MM.1S (cell line): Measurements from ENCODE around the gene ATAD3A.
"Not testable (repeated sequence)": the region's sequence is repeated elsewhere in the genome, so short reads cannot be mapped to it uniquely, and the experiment has no call there.

Source experiments
- DNase-seq: peaks from one replicate; pipeline ENCODE4 v3.0.0-alpha.2; 2015
- H2AFZ ChIP-seq: fragments of 300-600 bp; sonication (generic); 2 replicates; pipeline ENCODE4 v1.6.0; 2016; ENCODE audit warnings: antibody characterized with exemption, low read length
- H3F3A ChIP-seq: fragments of 300-600 bp; sonication (generic); 2 replicates; pipeline ENCODE4 v1.6.1; 2016; ENCODE audit warnings: mild to moderate bottlenecking, antibody characterized with exemption, low read length, moderate library complexity, mixed read lengths; ENCODE audit not compliant: insufficient read depth
- H3K27ac ChIP-seq: fragments of 300-600 bp; sonication (generic); 2 replicates; pipeline ENCODE4 v1.5.1; 2016; ENCODE audit warnings: mild to moderate bottlenecking, low read length
- H3K27me3 ChIP-seq: fragments of 300-600 bp; sonication (generic); replicated peaks from 2 replicates; pipeline ENCODE4 v1.6.0; 2016; ENCODE audit warnings: low read length; ENCODE audit not compliant: insufficient read depth
- H3K36me3 ChIP-seq: fragments of 300-600 bp; sonication (generic); replicated peaks from 2 replicates; pipeline ENCODE4 v1.6.1; 2016; ENCODE audit warnings: mild to moderate bottlenecking, low read length, mixed read lengths; ENCODE audit not compliant: insufficient read depth
- H3K4me1 ChIP-seq: fragments of 300-600 bp; sonication (generic); 2 replicates; pipeline ENCODE4 v1.6.1; 2016; ENCODE audit warnings: low read length, mixed read lengths
- H3K4me2 ChIP-seq: fragments of 300-600 bp; sonication (generic); 2 replicates; pipeline ENCODE4 v1.6.0; 2016; ENCODE audit warnings: low read depth, low read length
- H3K4me3 ChIP-seq: fragments of 300-600 bp; sonication (generic); 2 replicates; pipeline ENCODE4 v1.5.1; 2016; ENCODE audit warnings: low read length, mixed read lengths
- H3K79me2 ChIP-seq: fragments of 300-600 bp; sonication (generic); 2 replicates; pipeline ENCODE4 v1.6.1; 2016; ENCODE audit warnings: mixed run types, low read length, mixed read lengths
- H3K9ac ChIP-seq: fragments of 300-600 bp; sonication (generic); 2 replicates; pipeline ENCODE4 v1.6.1; 2016; ENCODE audit warnings: low read length, mixed read lengths
- H3K9me2 ChIP-seq: fragments of 300-600 bp; sonication (generic); replicated peaks from 2 replicates; pipeline ENCODE4 v1.6.1; 2016; ENCODE audit warnings: mild to moderate bottlenecking, low read length, mixed read lengths; ENCODE audit not compliant: insufficient read depth
- H3K9me3 ChIP-seq: fragments of 300-600 bp; sonication (generic); replicated peaks from 2 replicates; pipeline ENCODE4 v1.6.1; 2016; ENCODE audit warnings: mild to moderate bottlenecking, low read length, mixed read lengths; ENCODE audit not compliant: insufficient read depth
- H4K20me1 ChIP-seq: fragments of 300-600 bp; sonication (generic); 2 replicates; pipeline ENCODE4 v1.6.1; 2016; ENCODE audit warnings: mild to moderate bottlenecking, low read length, moderate library complexity, mixed read lengths; ENCODE audit not compliant: insufficient read depth
- CTCF ChIP-seq: fragments of 300-600 bp; sonication (generic); IDR thresholded peaks from 2 replicates; pipeline ENCODE4 v1.5.1; 2016; ENCODE audit warnings: antibody characterized with exemption, low read length, mixed read lengths
- EZH2 ChIP-seq: fragments of 300-600 bp; sonication (generic); optimal IDR thresholded peaks from 2 replicates; pipeline ENCODE3; 2017; ENCODE audit warnings: low read depth, mild to moderate bottlenecking, antibody characterized with exemption, low read length, mixed read lengths
- EZH2phosphoT487 ChIP-seq: fragments of 300-600 bp; sonication (generic); IDR thresholded peaks from 2 replicates; pipeline ENCODE4 v1.6.1; 2018; ENCODE audit warnings: antibody characterized with exemption, low read length

The ATAD3A gene

DNA sequence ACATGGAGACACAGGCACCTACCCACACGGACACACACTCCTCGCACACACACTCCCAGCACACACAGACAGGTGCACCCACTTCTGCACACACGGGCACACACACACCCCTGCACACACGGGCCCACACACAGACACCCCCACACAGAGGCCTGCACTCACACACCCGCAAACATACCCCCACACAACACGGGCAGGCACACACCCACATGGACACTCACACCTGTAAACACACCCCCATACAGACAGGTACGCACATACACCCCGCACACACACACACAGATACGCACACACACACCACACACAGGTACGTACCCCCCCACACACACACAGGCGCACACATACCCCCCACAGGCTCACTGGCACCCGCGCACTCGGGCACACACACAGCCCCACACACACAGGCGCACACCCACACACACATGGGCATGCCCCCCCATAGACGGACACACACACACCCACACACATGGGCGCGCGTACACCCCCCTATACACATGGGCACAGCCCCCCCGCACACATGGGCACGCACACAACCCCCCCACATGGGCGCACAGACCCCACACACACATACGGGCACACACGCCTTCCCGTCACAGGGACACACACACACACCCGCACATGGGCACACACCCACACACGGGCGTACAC lies 6.1 kb downstream of the ATAD3A start:
- no peaks in the 10 kb centered on the region for H3K27me3 ChIP-seq
- no peaks in the 10 kb centered on the region for H3K9me2 ChIP-seq
- no peaks in the 10 kb centered on the region for H3K4me1 ChIP-seq
- no peaks in the 10 kb centered on the region for H3K9me3 ChIP-seq
- no peak for DNase-seq
- no peak overlapping the region for H3K9ac ChIP-seq
- no peaks in the 10 kb centered on the region for H4K20me1 ChIP-seq
- H2AFZ ChIP-seq: no peak overlapping the region
- peaks cover 28% of the 10 kb centered on the region for H3K79me2 ChIP-seq
- no peak for TF ChIP-seq EZH2
- TF ChIP-seq EZH2phosphoT487: no peak
- no peak for TF ChIP-seq CTCF
- no peak overlapping the region for H3K4me2 ChIP-seq
- no peak overlapping the region for H3K4me3 ChIP-seq
- H3F3A ChIP-seq: no peaks in the 10 kb centered on the region
- H3K36me3 ChIP-seq: no peaks in the 10 kb centered on the region
- H3K27ac ChIP-seq: no peak overlapping the region

DNA sequence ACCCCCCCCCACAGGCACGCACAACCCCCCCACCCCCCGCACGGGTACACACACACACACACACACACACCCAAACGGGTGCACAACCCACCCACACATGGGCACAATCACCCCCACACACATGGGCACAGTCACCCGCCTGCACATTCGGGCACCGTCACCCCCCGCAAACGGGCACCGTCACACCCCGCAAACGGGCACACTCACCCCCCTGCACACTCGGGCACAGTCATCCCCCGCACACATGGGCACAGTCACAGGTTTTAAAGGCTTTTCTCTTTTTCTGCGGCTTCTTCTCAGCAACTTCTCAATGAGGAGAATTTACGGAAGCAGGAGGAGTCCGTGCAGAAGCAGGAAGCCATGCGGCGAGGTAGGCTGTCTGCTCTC lies 6.7 kb downstream of the ATAD3A start:
- H4K20me1 ChIP-seq: not testable (repeated sequence)

DNA sequence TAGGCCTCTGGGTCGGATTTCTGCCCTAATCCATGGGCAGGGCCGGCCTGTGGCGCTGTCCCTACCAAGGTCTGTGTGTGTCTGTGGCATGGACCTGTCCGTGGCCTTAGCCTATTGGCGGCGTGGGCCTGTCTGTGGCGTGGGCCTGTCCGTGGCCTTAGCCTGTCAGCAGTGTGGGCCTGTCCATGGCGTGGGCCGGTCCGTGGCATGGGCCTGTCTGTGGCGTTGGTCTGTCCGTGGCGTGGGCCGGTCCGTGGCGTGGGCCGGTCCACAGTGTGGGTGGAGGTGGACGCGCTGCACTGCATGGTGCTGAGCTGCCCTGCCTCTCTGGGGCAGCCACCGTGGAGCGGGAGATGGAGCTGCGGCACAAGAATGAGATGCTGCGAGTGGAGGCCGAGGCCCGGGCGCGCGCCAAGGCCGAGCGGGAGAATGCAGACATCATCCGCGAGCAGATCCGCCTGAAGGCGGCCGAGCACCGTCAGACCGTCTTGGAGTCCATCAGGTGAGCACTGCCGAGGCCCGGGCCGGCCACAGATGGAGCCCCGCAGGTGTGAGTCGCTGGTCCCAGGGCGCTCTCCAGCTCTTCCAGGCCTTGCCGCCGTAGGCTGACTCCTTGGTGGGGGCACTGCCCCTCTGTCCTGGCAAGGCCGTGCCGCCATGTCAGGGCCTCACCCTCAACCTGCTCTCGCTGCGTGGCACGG lies 8.0 kb downstream of the ATAD3A start:
- not testable (repeated sequence) for DNase-seq, H3K9me2 ChIP-seq, H3K4me3 ChIP-seq

More for the DNA sequence above, 6.7 kb downstream of the ATAD3A start:
- H2AFZ ChIP-seq, H3K4me2 ChIP-seq, DNase-seq, H3K27me3 ChIP-seq, H3K9ac ChIP-seq, H3K4me1 ChIP-seq, H3F3A ChIP-seq, H3K36me3 ChIP-seq, H3K9me3 ChIP-seq, H3K9me2 ChIP-seq, H3K27ac ChIP-seq, H3K4me3 ChIP-seq: not testable (repeated sequence)
- H3K79me2 ChIP-seq: peaks cover 24% of the 10 kb centered on the region

GRCh38 chr1:1521331-1521730 lies 9.4 kb downstream of the ATAD3A start:
- H4K20me1 ChIP-seq: no peaks in the 10 kb centered on the region
- no peak overlapping the region for H2AFZ ChIP-seq
- no peak for DNase-seq
- no peak overlapping the region for H3K27ac ChIP-seq
- H3F3A ChIP-seq: no peaks in the 10 kb centered on the region
- H3K9me2 ChIP-seq: no peaks in the 10 kb centered on the region
- H3K36me3 ChIP-seq: no peaks in the 10 kb centered on the region
- no peaks in the 10 kb centered on the region for H3K27me3 ChIP-seq
- no peaks in the 10 kb centered on the region for H3K4me1 ChIP-seq
- H3K4me2 ChIP-seq: no peak overlapping the region
- TF ChIP-seq EZH2 (no peak), CTCF (no peak), EZH2phosphoT487 (no peak)
- H3K79me2 ChIP-seq: 0 out of 2 replicates have a peak, but pooled peaks cover 3% of the 10 kb centered on the region
- no peak overlapping the region for H3K4me3 ChIP-seq
- no peaks in the 10 kb centered on the region for H3K9me3 ChIP-seq
- no peak overlapping the region for H3K9ac ChIP-seq

More for the DNA sequence above, 8.0 kb downstream of the ATAD3A start:
- H3K79me2 ChIP-seq: peaks cover 14% of the 10 kb centered on the region
- not testable (repeated sequence) for H3K27ac ChIP-seq, H3F3A ChIP-seq, H3K9me3 ChIP-seq, H3K9ac ChIP-seq, H2AFZ ChIP-seq, H4K20me1 ChIP-seq, H3K4me2 ChIP-seq, H3K4me1 ChIP-seq, H3K27me3 ChIP-seq, H3K36me3 ChIP-seq

- not testable (repeated sequence) for H3F3A ChIP-seq, H3K79me2 ChIP-seq, H3K4me1 ChIP-seq, DNase-seq, H2AFZ ChIP-seq, H3K27ac ChIP-seq, H3K9me3 ChIP-seq, H3K4me2 ChIP-seq, H4K20me1 ChIP-seq, H3K4me3 ChIP-seq, H3K9me2 ChIP-seq, H3K9ac ChIP-seq, H3K36me3 ChIP-seq, H3K27me3 ChIP-seq
Observed at GRCh38 chr1:1522536-1522935, 10.6 kb downstream of the ATAD3A start.

DNA sequence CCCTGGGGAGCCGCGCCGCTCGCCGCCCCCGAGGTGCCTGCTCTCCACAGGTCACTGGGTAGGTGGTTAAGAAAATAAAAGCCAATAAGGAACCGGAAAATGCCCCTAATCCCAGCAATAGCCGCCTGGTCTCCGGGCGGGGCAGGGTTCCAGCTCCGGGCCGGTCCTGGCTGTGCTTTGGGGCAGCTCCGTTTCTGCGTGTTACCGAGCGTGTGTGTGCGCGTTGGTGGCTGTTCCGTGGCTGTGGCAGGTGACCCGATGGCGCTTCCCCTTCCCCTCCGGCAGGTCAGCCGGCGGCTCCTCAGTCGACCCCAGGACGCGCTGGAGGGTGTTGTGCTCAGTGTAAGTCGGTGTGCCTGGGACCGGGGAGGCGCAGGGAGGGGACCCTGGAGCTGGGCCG lies 11.3 kb downstream of the ATAD3A start:
- H3K4me1 ChIP-seq, H3K9me2 ChIP-seq, H4K20me1 ChIP-seq, H3K4me3 ChIP-seq, H3K27me3 ChIP-seq, H3K79me2 ChIP-seq, H3K4me2 ChIP-seq, H3K36me3 ChIP-seq, H3K27ac ChIP-seq, H3F3A ChIP-seq, H2AFZ ChIP-seq, H3K9me3 ChIP-seq, DNase-seq, H3K9ac ChIP-seq: not testable (repeated sequence)
